Measurements from ENCODE around the gene PTPRN2. TPM values are rescaled to one million over a fixed set of nuclear protein-coding genes. Genes with fewer than 3 reads are reported as not detected.
"Not testable (repeated sequence)": the region's sequence is repeated elsewhere in the genome, so short reads cannot be mapped to it uniquely, and the experiment has no call there.

Gene PTPRN2
- total RNA-seq, 1 experiment from 2014 or later = 2.1 TPM

GRCh38 chr7:158253670-158254045, 334.0 kb downstream of the PTPRN2 start:
- H2AFZ ChIP-seq (ENCODE audit: low read depth, low read length, poor library complexity, severe bottlenecking); H3K36me3 ChIP-seq (ENCODE audit: control insufficient read depth in 1 of 2, insufficient read depth in 2 of 2, low read length in 2 of 2); H3K79me2 ChIP-seq (ENCODE audit: insufficient read depth, low read length); POLR2A ChIA-PET; H3K27me3 ChIP-seq (ENCODE audit: insufficient read depth, low read length); BruUV-seq (replicated peaks); H3K4me3 ChIP-seq (replicated peaks in 1 of 2; ENCODE audit: low read depth in 1 of 2, low read length in 2 of 2); H3K4me2 ChIP-seq (ENCODE audit: low read length); CTCF ChIA-PET; H3K9ac ChIP-seq (ENCODE audit: low read length); H3K9me2 ChIP-seq (ENCODE audit: insufficient read depth); ATAC-seq; H3K27ac ChIP-seq (ENCODE audit: low read depth, low read length); RAD21 ChIA-PET (ENCODE audit: low non-redundant PET in 1 of 2, low total read pairs in 2 of 2, uncharacterized antibody in 2 of 2, unreplicated experiment in 2 of 2); H3K4me1 ChIP-seq (ENCODE audit: control insufficient read depth in 1 of 2, insufficient read depth in 2 of 2, low read length in 2 of 2); DNase-seq (ENCODE audit: low read depth, low spot score); intact Hi-C loops (cut with micrococcal nuclease); H4K20me1 ChIP-seq (ENCODE audit: insufficient read depth): not testable (repeated sequence)
- peaks cover 4 to 16% of the 10 kb centered on the region in 2 experiments; a peak in 2 of 4 replicates for H3K9me3 ChIP-seq (ENCODE audit: control insufficient read depth in 1 of 2, insufficient read depth in 1 of 2, low read depth in 1 of 2, low read length in 2 of 2)

GRCh38 chr7:158252837-158253669, 334.6 kb downstream of the PTPRN2 start:
- Histone ChIP-seq H3K4me3 (replicated peaks in 1 of 2; ENCODE audit: low read depth in 1 of 2, low read length in 2 of 2) (no peak overlapping the region), H3K4me2 (ENCODE audit: low read length) (no peak overlapping the region), H3K27me3 (ENCODE audit: insufficient read depth, low read length) (no peaks in the 10 kb centered on the region), H4K20me1 (ENCODE audit: insufficient read depth) (no peaks in the 10 kb centered on the region), H3K79me2 (ENCODE audit: insufficient read depth, low read length) (no peaks in the 10 kb centered on the region), H3K9me3 (ENCODE audit: control insufficient read depth in 1 of 2, insufficient read depth in 1 of 2, low read depth in 1 of 2, low read length in 2 of 2) (peaks cover 10 to 21% of the 10 kb centered on the region in 2 experiments; a peak in 2 of 4 replicates), H3K36me3 (ENCODE audit: control insufficient read depth in 1 of 2, insufficient read depth in 2 of 2, low read length in 2 of 2) (no peaks in the 10 kb centered on the region), H3K9ac (ENCODE audit: low read length) (no peak overlapping the region), H2AFZ (ENCODE audit: low read depth, low read length, poor library complexity, severe bottlenecking) (no peak overlapping the region), H3K27ac (ENCODE audit: low read depth, low read length) (no peak overlapping the region), H3K4me1 (ENCODE audit: control insufficient read depth in 1 of 2, insufficient read depth in 2 of 2, low read length in 2 of 2) (no peaks in the 10 kb centered on the region), H3K9me2 (ENCODE audit: insufficient read depth) (no peaks in the 10 kb centered on the region)
- no TSS peak for BruUV-seq (replicated peaks)
- no peak for DNase-seq (ENCODE audit: low read depth, low spot score)
- no peak for ATAC-seq
- ChIA-PET POLR2A (no interaction called here), RAD21 (ENCODE audit: low non-redundant PET in 1 of 2, low total read pairs in 2 of 2, uncharacterized antibody in 2 of 2, unreplicated experiment in 2 of 2) (no interaction called here), CTCF (no interaction called here)
- intact Hi-C loops (cut with micrococcal nuclease) = no loop called here
- no peak for TF ChIP-seq POLR2A (IDR thresholded peaks at IDR 0.05; ENCODE audit: borderline replicate concordance, extremely low read depth, insufficient read depth, insufficient read length)
